Measurements from ENCODE around the gene SERINC5.

DNA sequence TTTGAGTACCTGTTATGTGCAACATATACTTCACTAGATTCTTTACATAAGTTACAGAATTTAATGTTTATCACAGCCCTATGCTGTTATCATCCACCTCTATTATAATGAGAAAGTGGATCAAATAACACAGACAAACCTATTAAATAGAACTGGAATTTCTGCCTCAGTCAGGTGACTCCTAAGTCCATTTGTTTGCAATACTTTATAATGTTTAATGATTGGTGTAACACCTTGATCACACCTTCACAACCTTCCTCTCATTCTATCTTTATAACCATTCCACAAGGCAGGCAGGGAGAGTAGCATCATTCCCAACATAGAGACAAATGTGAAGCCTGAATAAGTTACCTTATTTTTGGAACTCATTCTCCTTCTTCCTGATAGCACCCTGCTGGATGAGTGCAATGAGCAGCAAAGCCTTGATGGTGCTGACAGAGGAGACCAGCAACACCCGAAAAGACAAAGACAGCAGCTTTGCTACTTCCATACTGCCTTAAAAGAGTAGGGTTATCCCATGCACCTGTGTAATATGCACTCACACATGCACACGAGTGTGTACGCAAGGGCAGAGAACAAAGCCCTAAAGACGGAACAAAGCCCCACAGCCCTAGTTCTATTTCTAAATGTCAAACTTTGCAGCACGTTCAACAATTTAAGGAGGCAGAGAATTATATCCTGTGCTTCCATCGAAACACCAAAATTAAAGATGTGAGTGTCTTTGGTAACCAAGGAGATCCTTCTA, 30.5 kb downstream of the SERINC5 start:
- no peak for TF ChIP-seq POLR2A (IDR thresholded peaks at IDR 0.05)
- TF ChIP-seq, protein P1, sequence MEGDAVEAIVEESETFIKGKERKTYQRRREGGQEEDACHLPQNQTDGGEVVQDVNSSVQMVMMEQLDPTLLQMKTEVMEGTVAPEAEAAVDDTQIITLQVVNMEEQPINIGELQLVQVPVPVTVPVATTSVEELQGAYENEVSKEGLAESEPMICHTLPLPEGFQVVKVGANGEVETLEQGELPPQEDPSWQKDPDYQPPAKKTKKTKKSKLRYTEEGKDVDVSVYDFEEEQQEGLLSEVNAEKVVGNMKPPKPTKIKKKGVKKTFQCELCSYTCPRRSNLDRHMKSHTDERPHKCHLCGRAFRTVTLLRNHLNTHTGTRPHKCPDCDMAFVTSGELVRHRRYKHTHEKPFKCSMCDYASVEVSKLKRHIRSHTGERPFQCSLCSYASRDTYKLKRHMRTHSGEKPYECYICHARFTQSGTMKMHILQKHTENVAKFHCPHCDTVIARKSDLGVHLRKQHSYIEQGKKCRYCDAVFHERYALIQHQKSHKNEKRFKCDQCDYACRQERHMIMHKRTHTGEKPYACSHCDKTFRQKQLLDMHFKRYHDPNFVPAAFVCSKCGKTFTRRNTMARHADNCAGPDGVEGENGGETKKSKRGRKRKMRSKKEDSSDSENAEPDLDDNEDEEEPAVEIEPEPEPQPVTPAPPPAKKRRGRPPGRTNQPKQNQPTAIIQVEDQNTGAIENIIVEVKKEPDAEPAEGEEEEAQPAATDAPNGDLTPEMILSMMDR (IDR thresholded peaks at IDR 0.05) = no peak

Measured in testis (tissue), 2 donors.